CD4-positive, alpha-beta T cell treated with Interleukin-6 for 4 hours (primary cell): ENCODE measurements around the gene C1orf105.
"Not testable (repeated sequence)": the region's sequence is repeated elsewhere in the genome, so short reads cannot be mapped to it uniquely, and the experiment has no call there.

ENCODE experiments used
- DNase-seq: peaks from one replicate; pipeline ENCODE4 v3.0.0-alpha.2; 2020; ENCODE audit warnings: mixed read lengths

Gene C1orf105

DNA sequence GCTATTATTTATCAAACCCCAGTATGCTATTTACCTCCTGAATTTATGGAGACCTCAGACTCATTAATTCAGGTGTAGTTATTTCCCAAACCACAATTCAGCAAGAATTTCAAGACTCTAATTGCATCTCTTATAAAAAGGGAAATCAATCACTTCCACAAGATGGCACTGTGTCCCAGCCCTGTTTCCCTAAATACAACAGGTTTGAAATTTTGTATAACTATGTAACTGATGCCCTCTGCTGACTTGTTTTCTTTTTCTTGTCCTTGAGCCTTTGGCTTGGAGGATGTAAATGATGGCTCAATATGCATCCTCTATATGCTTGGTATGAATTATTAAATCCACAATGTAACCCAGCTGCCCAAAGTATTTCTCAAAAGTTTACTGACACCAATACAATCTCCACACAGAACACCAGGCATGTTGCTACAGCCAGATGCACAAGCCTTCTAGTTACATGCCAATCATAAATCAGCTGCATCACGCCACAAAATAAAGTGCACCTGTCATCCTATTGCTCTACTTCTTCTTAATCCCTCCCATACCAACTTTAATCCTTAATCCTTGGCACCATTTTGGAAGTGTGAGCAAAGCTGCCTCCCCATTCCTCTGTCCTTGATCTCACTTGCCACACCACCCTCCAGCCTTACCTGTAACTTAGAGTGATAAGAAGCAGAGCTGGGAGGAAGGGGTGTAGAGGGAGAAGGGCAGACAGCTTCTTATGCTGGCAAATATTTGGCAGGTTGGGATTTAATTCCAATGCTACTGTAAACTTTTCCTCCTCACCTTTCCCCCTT, 9.0 kb downstream of the C1orf105 start:
- peak; percentile 69 for DNase-seq

DNA sequence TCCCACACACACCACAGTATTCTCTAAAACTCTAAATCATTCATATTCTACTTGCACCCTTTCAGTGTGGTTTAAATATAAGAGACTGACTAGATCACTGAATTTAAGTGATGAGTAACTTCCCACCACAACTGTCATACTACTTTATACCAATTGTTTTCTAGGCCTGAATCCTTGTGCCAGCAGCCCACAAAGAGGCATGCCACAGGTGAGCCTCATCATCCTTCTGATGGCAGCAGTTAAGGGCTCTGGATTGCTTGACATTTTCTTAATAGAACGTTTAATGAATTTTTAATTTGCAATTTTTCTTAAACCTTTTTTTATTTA, 9.6 kb downstream of the C1orf105 start:
- no peak for DNase-seq

DNA sequence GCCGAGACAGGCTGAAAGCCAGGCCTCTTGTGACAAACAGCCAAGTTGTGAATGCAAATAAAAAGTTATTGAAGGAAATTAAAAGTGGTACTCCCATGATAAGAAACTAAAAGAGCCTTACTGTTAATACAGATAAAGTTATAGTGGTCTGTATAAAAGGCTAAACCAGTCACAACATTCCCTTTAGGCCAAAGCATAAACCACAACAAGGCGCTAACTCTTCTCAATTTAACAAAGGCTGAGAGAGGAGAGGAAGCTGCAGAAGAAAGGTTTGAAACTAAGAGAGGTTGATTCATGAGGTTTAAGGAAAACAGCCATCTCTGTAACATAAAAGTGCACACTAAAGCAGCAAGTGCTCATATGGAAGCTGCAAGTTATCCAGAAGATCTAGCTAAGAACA, 10.7 kb downstream of the C1orf105 start:
- DNase-seq: peak; percentile 20

DNA sequence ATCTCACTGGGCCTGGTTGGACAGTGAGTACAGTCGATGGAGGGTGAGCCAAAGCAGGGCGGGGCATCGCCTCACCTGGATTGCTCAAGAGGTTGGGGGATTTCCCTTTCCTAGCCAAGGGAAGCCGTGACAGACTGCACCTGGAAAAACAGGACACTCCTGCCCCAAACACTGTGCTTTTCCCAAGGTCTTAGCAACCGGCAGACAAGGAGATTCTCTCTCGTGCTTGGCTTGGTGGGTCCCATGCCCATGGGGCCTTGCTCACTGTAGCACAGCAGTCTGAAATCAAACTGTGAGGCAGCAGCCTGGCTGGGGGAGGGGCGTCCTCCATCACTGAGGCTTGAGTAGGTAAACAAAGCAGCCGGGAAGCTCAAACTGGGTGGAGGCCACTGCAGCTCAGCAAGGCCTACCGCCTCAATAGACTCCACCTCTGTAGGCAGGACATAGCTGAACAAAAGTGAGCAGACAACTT, 11.3 kb downstream of the C1orf105 start:
- DNase-seq: peak; percentile 78

DNA sequence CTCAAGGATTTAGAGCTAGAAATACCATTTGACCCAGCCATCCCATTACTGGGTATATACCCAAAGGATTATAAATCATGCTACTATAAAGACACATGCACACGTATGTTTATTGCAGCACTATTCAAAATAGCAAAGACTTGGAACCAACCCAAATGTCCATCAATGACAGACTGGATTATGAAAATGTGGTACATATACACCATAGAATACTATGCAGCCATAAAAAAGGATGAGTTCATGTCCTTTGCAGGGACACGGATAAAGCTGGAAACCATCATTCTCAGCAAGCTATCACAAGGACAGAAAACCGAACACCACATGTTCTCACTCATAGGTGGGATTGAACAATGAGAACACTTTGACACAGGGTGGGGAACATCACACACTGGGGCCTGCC, 16.7 kb downstream of the C1orf105 start:
- DNase-seq: not testable (repeated sequence)

DNA sequence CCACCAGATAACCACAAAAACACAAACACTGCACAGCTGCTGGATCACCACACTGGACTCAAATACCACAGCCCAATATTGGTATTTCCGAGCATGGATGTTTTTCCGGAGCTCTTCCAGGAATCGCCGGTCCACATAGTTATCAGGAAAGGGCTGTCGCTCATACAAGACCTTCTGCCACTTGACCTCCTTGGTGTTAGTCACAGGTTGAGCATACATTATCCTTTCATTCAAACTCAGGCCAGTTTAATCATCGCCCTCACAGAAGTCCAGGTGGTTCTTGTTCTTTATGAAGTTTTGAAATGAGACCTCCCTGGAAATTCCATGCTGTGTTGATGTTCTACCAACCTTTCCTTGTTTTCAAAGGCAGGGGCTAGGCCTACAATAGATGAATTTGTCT, 21.9 kb downstream of the C1orf105 start:
- DNase-seq: no peak

DNA sequence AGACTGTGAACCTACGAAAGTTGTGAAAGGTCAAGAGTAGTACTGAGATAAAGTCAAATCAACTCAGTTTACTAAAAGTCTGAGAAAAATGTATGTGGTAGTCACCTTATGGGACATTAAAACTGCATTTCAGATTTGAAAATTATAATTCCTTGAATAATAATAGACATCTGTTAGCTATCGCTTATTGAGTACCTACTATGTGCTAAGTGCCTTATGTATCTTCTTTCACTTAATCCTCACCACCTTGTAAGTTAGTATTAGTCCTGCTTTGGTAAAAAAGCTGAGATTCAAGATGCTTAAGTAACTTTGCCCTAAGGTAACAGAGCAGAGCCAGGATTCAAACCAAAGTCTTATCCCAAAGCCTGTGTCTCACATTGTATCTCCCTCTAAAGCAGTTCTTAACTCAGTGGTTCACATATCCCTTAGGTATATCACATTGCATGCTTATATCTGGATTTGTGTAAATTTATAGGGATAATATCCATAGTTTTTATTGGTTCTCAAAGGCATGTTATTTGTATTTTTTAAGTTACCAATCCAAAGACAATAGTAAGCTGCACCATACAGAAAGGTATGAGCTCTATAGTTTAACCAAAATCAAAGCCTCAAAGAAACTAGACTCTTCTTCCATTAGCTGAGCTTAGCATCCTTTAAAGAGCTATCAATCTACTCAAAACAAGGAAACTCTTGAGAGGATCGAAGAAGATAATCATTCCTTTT, 22.5 kb downstream of the C1orf105 start:
- no peak for DNase-seq

DNA sequence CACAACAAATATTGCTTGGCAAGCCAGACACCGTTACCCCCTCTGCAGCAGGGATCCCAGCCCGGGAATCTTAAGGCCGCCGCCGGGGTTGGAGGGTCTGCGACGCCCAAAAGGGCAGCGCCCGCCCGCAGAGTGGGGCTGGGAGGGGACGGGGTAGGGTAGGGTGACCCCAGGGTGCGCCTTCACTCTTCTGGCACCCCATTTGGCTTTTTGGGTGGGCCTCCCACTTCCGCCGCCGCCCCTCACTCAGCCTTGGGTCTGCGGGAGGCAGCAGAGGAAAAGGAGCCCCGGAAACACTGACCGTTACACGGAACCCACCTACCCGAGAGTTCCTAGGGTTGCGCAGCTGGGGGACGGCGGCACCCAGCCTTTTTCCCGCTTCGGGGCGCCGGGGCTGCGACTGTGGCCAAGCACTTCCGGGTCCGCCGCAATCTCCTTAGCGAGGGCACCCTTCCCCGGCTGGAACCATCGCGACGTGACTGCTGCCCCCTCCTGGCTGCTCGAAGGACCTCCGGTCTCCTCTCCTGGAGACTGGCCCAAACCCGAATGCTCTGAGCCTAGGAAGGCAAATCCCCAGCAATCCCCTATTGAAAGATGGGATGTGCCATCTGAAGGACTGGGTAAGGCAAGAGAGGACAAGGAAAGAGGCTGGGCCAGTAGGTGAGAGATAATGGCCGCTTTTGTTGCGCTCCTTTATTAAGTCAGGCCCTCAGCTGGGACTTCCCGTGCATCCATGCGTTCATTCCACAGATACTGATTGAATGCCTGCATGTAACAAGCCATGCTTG, 23.4 kb downstream of the C1orf105 start, which contains the start of gene PIGC:
Gene PIGC, minus strand, starts transcription at position 404 of the 788 bp plus-strand sequence. CDS start 1,447 bp downstream, outside the sequence.
- DNase-seq: peak; percentile 94

DNA sequence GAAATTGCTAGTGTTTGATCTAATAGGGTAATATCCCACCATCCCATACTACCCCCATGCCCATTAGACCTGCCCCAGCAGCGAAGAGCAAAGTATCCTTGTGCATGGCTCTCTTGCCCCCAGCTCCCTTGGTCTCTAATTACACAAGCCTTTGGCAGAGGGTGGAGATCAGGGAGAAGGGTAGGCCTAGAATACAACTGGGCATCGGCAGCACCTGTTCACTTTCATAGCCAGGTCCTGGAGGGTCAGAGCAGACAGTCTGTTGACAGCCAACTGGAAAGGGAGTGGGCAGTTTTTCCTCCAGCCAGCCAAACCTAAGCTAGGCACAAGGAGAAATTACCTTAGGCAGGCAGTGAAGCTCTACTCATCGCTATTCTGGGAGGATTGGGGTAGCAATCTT, 26.1 kb downstream of the C1orf105 start:
- no peak for DNase-seq

DNA sequence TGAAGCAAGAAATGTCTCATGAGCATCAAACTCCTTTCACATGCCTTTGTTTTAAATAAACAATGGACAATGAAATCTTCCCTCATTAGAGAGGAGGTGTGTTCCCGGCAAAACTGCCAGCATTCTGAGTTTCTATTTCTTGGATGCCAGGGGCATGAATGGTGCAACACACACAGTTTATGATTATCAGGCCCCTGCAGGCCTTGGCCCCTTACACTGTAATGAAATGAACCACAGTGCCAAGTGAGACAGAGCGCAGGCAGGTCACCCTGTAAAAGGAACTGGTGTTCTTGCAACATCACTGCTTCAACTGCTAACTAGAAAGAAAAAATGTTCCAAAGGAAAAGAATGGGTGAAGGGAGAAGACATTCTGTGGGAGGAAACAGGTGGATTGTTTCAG, 27.2 kb downstream of the C1orf105 start:
- no peak for DNase-seq

DNA sequence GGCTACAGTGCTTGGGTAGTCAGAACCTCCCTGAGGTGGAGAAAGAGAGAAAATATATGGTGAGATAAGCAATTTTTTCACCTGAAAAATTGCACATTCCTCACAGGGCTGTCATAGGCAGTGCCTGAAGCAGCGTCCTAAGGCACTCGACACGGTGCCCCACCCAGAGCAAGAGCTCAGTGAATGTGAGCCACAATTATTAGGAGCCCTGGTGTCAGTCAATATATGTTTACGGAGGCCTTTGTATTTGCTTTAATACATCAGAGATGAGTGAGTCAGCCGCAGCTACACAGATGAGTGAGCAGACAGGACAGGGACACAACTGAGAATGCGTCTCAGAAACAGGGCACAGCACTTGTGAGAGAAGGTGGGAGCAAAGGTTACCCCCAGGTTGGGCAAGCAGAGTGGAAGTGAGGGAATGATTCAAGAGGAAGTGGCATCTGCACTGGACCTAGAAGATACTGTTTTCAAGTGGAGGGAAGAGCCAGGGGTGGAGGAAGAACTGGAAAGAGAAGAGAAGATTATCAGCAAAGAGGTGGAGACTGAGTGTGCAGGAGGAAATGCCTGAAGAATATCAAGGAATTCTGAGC, 28.6 kb downstream of the C1orf105 start:
- peak; percentile 17 for DNase-seq

DNA sequence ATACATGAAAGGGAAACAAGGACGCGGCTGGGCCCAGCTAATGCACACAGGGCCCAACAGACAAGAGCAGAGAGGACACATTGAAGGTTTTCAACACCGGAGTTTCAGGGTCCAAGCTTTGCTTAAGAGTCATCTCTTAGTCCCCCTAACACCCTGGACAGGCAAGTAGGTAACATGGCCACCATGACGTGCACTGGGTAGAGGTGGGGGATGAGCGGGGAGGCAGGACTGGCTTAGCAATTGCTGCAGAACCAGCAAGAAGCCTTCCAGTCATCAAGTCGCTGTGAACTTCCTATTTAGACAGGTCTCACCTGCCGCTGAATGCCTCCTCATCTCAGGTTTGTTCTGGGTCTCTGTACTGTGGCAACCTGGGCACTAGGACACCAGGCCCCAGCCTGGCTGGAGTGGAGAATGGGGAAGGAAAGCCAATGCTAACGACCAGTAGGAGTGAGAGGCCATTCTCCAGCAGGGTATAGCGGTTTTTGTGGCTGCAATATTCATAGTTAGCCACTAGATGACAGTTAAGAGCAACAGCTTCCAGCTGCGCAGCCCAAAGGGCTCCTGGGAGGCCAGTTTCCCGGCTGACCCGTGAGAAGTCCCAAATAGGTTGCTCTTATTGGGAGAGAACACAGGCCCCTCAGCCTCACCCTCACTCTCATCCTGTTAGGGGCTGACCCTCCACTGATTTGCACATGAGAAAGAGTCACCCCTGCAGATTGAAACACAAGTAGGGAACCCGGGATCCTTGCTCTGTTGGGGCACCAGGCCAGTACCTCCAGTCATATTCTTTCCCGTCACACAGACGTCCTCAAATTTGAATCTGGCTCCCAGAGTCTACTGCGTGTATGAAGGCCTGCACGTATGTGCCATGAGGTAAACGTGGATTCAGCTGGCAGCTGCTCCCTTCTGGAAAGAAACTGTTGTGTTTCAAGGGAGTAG, 29.4 kb downstream of the C1orf105 start:
- peak; percentile 49 for DNase-seq

DNA sequence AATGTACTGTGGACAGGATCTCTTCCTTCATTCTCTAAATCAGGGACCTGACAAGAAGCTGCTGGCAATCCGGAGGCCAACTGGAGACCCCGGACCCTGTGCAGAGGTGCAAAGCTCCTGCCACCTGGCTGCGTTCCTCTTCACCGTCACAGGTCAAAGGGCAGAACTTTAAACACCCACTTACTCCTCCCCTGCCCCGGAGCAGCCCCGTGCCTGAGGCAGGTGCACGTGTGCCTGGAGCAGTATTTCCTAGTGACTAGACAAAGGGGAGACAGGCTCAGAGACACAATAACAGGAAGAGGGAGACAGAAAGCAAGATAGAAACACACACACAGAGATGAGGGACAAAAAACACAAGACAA, 30.0 kb downstream of the C1orf105 start:
- peak; percentile 76 for DNase-seq

DNA sequence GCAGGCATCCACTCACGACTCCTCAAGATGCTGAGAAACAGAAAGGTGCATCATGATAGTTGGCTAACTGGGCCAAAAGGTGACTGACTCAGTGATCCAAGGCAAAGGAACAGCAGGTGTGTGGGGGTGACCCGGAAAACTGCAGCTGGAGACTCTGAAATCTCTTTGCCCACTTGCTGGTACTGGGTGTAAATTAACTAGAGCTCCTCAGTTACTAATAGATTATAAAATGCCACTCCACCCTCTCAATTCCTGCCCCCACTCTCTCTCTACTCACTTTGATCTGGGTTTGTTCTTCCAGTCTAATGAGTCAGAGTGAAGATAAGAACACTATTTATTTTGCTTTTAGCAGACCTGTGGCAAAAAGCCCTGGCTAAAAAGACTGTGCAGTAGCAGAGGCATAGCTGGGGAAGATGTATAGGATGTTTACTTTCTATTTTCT, 30.5 kb downstream of the C1orf105 start:
- peak; percentile 48 for DNase-seq

DNA sequence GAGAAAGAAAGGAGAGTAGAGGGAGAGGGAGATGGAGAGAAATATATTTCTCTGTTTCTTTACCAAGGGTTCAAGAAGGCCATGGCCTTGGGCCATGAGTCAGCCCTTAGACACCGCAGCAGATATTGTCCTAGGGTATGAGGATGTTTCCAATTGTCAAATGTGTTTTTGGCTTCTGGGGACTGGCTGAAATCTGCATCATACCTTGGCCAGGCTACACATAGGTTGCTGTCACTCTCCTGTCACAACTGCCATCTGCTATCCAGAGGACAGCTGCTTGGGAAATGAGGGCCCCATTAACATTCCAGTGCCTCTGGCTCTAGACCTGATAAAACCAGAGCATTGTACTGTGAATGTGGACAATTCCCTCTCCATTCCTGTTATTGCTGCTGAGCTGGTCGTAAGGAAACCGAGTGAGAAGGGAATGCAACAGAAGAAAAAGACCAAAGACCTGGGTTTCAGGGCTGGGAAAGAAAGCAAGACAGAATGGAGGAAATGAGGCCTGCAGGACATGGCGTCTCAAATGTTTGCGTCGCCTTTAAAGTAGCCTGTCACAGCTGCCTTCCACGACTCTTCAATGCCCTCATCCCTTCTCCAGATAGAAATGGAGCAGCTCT, 32.2 kb downstream of the C1orf105 start:
- no peak for DNase-seq

DNA sequence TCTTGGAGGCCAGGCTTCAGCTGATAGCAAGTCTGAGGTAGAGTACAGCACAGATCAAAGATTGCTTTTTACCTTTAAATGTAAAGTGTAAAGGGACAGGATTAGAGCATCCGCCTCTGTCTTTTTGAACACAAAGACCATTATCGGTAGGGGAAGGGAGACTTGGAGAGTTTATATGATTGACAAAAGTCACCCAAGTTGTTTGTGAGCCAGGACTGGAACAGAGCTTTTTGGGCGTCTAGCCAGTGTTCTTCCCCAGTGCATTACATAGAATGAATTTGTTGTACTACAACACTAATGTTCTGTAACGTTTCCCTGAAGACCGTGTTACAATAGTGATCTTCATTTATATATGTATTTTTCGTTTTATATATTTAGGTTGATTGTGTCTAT, 32.7 kb downstream of the C1orf105 start:
- DNase-seq: no peak

DNA sequence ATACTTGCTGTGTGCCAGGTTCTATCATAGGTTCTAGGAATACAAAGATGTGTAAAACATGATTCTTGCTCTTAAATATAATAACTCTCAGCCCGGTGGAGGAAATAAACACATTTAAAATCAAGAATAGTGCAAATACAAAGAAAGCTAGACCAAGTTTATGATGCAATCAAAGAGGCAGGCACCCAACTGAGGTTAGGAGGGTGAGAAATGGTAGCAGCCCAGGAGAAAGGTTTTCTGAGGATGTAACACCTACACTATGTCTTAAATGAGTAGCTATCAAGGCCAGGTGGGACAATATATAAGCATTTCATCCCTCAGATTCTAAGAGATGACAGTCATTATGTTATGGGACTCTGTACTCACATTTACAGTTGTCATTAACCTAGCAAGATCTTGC, 33.1 kb downstream of the C1orf105 start:
- DNase-seq: no peak

DNA sequence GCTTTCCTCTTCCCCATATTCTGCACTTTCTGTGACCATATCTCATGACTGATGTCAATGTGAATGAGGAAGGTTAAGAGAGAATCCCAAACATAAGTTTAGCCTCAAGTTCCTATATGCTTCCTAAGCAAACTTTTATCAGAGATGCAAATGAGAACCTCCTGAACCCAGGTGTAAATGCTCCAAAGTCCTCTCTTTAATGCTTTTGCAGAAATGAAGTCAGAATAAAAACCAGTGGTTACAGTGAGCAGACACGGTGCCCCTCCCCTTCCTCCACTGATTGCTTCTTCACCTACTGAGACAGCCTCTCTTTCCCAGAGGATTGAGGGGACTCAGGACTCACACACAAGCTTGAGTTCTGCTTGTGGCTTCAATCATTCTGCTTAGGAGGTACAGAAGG, 35.0 kb downstream of the C1orf105 start:
- no peak for DNase-seq

DNA sequence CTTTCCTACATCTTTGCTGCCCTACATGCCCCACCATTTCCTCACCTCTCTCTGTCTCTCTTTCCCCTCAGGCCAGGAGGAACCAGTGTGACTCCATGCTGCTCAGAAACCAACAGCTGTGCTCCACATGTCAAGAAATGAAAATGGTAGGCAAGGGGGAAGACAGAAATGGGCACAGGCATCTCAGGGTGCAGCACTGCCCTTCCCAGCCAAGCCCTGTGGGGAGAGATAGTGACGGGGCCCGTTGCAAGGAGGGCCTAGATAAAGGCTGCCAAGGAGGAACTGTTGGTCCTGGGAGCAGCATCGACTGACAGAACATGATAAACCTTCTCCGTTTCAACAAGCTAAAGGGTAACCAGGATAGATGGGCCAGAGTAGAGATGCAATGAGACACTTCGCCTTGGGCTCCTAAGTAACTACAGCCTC, 35.9 kb downstream of the C1orf105 start:
- no peak for DNase-seq

DNA sequence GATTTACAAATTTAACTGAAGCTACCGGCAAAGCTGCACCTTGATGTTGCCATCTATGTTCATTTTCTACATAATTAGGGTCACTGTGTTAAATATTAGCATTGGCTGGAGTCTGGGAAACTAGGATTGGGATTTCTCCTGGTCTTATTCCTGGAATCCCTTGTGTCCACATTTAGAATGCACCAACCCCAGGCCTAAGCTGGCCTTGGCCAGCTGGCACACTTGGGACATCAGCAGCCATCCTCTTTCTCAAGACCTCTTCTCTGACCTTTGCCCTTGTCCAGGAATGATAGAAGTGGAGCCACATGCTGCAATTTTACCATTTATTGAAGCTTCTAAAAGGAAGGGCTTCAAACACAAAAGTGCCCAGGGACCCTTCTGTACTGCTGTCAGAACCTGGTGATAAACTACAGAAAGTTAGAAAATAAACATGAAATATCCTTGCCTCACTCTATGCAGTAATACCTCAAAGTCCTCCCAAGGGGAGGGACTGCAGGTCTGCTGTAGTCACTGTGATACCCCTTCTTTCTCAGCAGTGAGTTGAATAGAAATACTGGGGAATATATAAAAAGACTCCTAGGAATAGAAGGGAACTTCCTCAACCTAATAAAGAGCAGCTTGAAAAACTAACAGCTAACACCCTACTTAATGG, 37.1 kb downstream of the C1orf105 start:
- DNase-seq: no peak

DNA sequence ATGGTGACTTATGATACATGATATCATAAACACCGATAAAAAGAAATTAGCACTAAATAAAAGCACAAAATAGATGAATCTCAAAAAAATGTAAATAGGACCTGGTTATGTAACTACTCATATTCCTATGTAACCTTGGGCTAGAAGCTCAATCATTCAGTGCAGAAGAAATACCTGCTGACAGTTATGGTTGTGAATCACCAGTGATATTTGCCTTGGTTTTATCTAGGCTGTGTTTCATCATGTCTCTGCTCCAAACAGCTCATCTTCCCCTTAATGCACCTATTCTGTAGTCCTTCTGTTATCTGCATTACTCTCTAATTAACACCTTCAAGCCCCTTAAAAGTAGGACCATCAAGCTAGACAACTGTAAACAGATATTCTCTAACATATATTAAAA, 39.7 kb downstream of the C1orf105 start:
- DNase-seq: no peak
